Lung (tissue), 12 donors: ENCODE measurements around the gene ACSL1. TPM values are rescaled to one million over a fixed set of nuclear protein-coding genes. Genes with fewer than 3 reads are reported as not detected.
"Not testable (repeated sequence)": the region's sequence is repeated elsewhere in the genome, so short reads cannot be mapped to it uniquely, and the experiment has no call there.

Experiments used
- ATAC-seq: fragments of 200-7000 bp; cut with Tn5 transposase; one replicate; pipeline ENCODE4 v1.9.1; 2020; ENCODE audit warnings: moderate number of reproducible peaks; ENCODE audit not compliant: insufficient read depth, low FRiP score
- DNase-seq, 3 donors: peaks; one replicate each; pipeline ENCODE4 v3.0.0-alpha.2; 2013 to 2017
- H3K27ac ChIP-seq, 2 donors: one replicate each; pipeline ENCODE4 v1.5.1; 2013; ENCODE audit warnings: mild to moderate bottlenecking in 2 of 2, moderate library complexity in 2 of 2, control low read depth in 1 of 2, inconsistent platforms in 1 of 2, low read depth in 1 of 2, low read length in 1 of 2
- H3K27me3 ChIP-seq, 3 donors: one replicate each; pipeline ENCODE4 v1.5.1; 2013; ENCODE audit warnings: low read length in 2 of 3; ENCODE audit not compliant: control insufficient read depth in 3 of 3, insufficient read depth in 3 of 3
- H3K36me3 ChIP-seq, 4 donors: one replicate each; pipeline ENCODE4 v1.5.1; 2013; ENCODE audit warnings: low read length in 4 of 4, mild to moderate bottlenecking in 1 of 4, moderate library complexity in 1 of 4; ENCODE audit not compliant: control insufficient read depth in 4 of 4, insufficient read depth in 4 of 4
- H3K4me1 ChIP-seq, 5 donors: one replicate each; pipeline ENCODE4 v1.5.1; 2013; ENCODE audit warnings: low read length in 5 of 5, mild to moderate bottlenecking in 2 of 5, moderate library complexity in 1 of 5; ENCODE audit not compliant: control insufficient read depth in 5 of 5, insufficient read depth in 5 of 5
- H3K4me3 ChIP-seq: one replicate; pipeline ENCODE4 v1.5.1; 2013; ENCODE audit warnings: mild to moderate bottlenecking, control low read depth, moderate library complexity
- H3K9ac ChIP-seq, 2 donors: one replicate each; pipeline ENCODE4 v1.5.1; 2013; ENCODE audit warnings: low read length in 2 of 2, control low read depth in 1 of 2; ENCODE audit not compliant: insufficient read depth in 1 of 2
- H3K9me3 ChIP-seq, 4 donors: one replicate each; pipeline ENCODE4 v1.5.1; 2013; ENCODE audit warnings: low read length in 3 of 4, mild to moderate bottlenecking in 1 of 4, moderate library complexity in 1 of 4; ENCODE audit not compliant: control insufficient read depth in 4 of 4, insufficient read depth in 3 of 4
- WGBS, 2 donors: extraction: QIAGEN DNeasy Blood & Tissue Kit; methylation state at CpG; one replicate each; pipeline ENCODE4 v1.1.7; 2013; 5-methylcytosine and 5-hydroxymethylcytosine counted together
- polyA plus RNA-seq, 2 donors: library from polyadenylated mRNA; stranded (reverse); fragments of 200-250 nt; gene quantifications; one replicate each; pipeline ENCODE4 v1.2.1, GENCODE V29; 2013
- total RNA-seq, 2 donors: library from RNA; depleted of rRNA in 1 of 2; stranded (reverse); fragments of >200 nt in 1 of 2; gene quantifications; one replicate each; pipeline ENCODE4 v1.2.1, GENCODE V29; 2014 to 2021
- TF ChIP-seq, protein P1 (sequence below): IDR thresholded peaks from 2 replicates; pipeline ENCODE4 v1.5.1; 2012; ENCODE audit warnings: mild to moderate bottlenecking; ENCODE audit errors: control extremely low read depth, extremely low read depth
- donor health status: control.
- donor health status: control.
- donor health status: Bipolar disorder and iron deficiency.
- donor health status: healthy.
- donor health status: DM: yes; HTN: yes; CAD: no.

ACSL1 gene
- total and polyA plus RNA-seq, 4 donors, result 89.5 to 731 (median 188) TPM

DNA sequence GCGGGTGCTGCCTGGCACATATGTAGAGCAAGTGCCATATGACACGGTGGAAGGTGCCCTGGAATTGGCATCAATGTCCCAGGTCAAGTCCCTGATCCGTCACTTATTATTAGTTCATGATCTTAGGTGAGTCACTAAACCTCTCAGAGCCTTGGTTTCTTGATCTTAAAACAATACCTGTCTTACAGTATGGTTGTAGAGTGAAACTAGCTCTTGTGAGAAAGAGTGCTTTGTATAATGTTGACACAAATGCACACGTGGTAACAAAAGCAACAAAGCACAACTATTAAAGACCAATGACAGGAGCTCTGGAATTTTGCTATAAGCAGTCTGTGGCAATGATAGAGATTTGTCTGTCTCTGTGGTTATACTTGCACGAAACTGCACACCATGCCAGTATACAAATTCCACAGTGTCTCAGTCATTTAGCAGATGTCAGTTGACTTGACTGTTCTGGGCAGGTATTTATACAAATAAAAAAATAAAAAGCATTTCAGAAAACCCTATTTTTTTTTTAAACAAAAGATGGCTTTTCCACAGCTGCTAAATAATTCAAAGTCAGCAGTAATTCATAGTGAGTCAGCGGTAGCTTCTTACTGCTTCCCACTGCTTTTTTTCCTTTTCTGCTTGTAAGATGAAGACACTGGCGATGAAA lies 19.7 kb upstream of the ACSL1 start:
- H3K27me3 ChIP-seq, result peaks cover 0 to 4% (median 0%) of the 10 kb centered on the region in 3 donors
- 70 to 82% methylated on average over 7 of the region's 7 CpGs for WGBS, 2 donors
- no peaks in the 10 kb centered on the region for H3K36me3 ChIP-seq
- DNase-seq (peak in 1 of 3 donors; percentile 9), ATAC-seq (peak; percentile 60)
- no peak overlapping the region for H3K27ac ChIP-seq
- peaks cover 0 to 4% (median 0%) of the 10 kb centered on the region in 5 donors for H3K4me1 ChIP-seq
- H3K4me3 ChIP-seq, result no peak overlapping the region
- H3K9me3 ChIP-seq, result no peaks in the 10 kb centered on the region
- TF ChIP-seq, protein P1, sequence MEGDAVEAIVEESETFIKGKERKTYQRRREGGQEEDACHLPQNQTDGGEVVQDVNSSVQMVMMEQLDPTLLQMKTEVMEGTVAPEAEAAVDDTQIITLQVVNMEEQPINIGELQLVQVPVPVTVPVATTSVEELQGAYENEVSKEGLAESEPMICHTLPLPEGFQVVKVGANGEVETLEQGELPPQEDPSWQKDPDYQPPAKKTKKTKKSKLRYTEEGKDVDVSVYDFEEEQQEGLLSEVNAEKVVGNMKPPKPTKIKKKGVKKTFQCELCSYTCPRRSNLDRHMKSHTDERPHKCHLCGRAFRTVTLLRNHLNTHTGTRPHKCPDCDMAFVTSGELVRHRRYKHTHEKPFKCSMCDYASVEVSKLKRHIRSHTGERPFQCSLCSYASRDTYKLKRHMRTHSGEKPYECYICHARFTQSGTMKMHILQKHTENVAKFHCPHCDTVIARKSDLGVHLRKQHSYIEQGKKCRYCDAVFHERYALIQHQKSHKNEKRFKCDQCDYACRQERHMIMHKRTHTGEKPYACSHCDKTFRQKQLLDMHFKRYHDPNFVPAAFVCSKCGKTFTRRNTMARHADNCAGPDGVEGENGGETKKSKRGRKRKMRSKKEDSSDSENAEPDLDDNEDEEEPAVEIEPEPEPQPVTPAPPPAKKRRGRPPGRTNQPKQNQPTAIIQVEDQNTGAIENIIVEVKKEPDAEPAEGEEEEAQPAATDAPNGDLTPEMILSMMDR, result no peak
- H3K9ac ChIP-seq, result no peak overlapping the region

DNA sequence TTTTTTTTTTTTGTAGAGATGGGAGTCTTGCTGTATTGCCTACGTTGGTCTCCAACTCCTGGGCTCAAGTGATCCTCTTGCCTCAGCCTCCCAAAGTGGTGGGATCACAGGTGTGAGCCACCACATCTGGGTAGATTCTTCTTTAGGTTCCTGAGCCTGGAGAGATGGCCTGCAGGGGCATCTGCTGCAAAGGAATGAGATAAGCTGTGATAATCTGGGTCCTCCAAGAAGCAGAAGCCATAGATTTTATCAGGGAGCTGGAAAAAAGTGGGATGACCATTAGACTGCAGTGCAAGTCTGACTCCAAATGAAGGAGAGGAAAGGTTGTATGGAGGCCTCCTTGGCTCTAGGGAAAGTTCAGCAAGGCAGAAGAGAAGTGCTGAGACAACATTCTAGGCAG lies 19.0 kb upstream of the ACSL1 start:
- H3K27ac ChIP-seq, result no peak overlapping the region

DNA sequence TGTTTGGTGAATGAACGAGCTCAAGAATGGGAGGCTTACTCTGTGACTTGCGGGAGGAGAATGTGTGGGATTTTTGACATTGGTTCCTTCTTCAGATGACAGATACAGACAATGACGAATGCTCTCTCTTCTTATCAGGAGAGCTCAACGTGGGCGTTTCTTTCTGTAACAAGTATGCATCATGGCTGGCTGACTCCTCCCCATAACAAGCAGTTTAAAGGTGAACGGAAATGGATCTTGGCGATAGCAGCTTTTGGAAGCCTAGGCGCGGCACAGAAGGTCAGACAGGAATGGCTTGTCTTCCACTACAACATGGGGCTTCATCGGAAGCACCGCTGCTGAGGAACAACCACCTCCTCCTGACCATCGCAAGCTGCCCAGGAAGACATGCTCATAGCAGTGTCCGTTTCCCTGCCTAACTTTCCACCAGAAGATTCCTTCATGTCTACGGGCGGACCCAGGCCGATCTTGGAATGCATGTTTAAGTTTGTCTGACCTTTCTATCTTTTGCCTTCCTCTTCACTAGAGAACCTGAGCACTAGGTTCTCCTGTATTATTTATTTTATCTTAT lies 18.3 kb upstream of the ACSL1 start:
- no peaks in the 10 kb centered on the region for H3K36me3 ChIP-seq
- no peak overlapping the region for H3K9ac ChIP-seq
- no peak overlapping the region for H3K27ac ChIP-seq
- TF ChIP-seq, protein P1, result no peak
- H3K4me1 ChIP-seq, result peaks cover 0 to 4% (median 0%) of the 10 kb centered on the region in 5 donors
- H3K4me3 ChIP-seq, result no peak overlapping the region
- WGBS, 2 donors, result 83 to 93% methylated on average over 16 of the region's 16 CpGs
- no peak for ATAC-seq
- no peak for DNase-seq
- no peaks in the 10 kb centered on the region for H3K9me3 ChIP-seq
- H3K27me3 ChIP-seq, result no peaks in the 10 kb centered on the region

More for the DNA sequence above, 19.0 kb upstream of the ACSL1 start:
- Histone ChIP-seq H3K36me3 (no peaks in the 10 kb centered on the region), H3K9me3 (no peaks in the 10 kb centered on the region), H3K4me3 (no peak overlapping the region), H3K9ac (no peak overlapping the region), H3K27me3 (no peaks in the 10 kb centered on the region), H3K4me1 (peaks cover 0 to 4% (median 0%) of the 10 kb centered on the region in 5 donors)
- 77 to 88% methylated on average over 1 of the region's 1 CpG for WGBS, 2 donors
- DNase-seq, result no peak
- TF ChIP-seq, protein P1, result no peak
- no peak for ATAC-seq

DNA sequence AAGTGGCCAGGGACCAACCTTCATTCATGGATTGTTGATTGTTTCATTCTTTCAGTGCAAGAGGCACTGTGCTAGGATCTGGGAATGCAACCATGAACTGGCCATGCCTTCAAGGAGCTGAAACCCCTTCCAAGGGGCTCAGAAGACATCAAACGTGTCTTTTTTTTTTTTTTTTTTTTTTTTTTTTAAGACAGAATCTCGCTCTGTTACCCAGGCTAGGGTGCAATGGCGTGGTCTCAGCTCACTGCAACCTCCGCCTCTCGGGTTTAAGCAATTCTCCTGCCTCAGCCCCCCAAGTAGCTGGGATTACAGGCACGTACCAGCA lies 13.3 kb upstream of the ACSL1 start:
- H3K4me3 ChIP-seq, H3K27ac ChIP-seq, H3K4me1 ChIP-seq, H3K36me3 ChIP-seq, ATAC-seq, DNase-seq, H3K9me3 ChIP-seq, H3K9ac ChIP-seq, H3K27me3 ChIP-seq: not testable (repeated sequence)
- WGBS, 2 donors, result 89 to 95% methylated on average over 6 of the region's 6 CpGs
